Caki2 (cell line): ENCODE results near the gene BCR. TPM values are rescaled to one million over a fixed set of nuclear protein-coding genes. Genes with fewer than 3 reads are reported as not detected.

Source experiments
- DNase-seq: peaks from one replicate; pipeline ENCODE4 v3.0.0-alpha.2; 2015; ENCODE audit warnings: low read depth
- in situ Hi-C: cut with HindIII; loops from 2 replicates; pipeline ENCODE4 v1.10.0; 2016; ENCODE audit warnings: low sequenced_read_pairs, low pct_unique_long_range_greater_than_20kb, mixed read lengths
- total RNA-seq: library from RNA; depleted of rRNA; stranded (reverse); fragments of >200 nt; shearing (Covaris generic); gene quantifications from 2 replicates; pipeline ENCODE4 v1.2.3, GENCODE V29; 2014; ENCODE audit warnings: low replicate concordance

Gene BCR
- total RNA-seq, 1 experiment from 2014 or later, result 41.9 TPM

GRCh38 chr22:23166042-23166831 lies 14.1 kb upstream of the BCR start:
- in situ Hi-C loops, result no loop called here

GRCh38 chr22:23166841-23167616 lies 13.3 kb upstream of the BCR start:
- in situ Hi-C loops, result no loop called here
- DNase-seq, result no peak

More at GRCh38 chr22:23166042-23166831, 14.1 kb upstream of the BCR start:
- no peak for DNase-seq

- in situ Hi-C loops, result no loop called here
- no peak for DNase-seq
These were observed 11.8 kb upstream of the BCR start for GRCh38 chr22:23168391-23169042.

- DNase-seq, result no peak
- in situ Hi-C loops, result no loop called here
These were observed 11.3 kb upstream of the BCR start for GRCh38 chr22:23169043-23169406.

GRCh38 chr22:23175817-23176644 lies 4.3 kb upstream of the BCR start:
- in situ Hi-C loops, result no loop called here
- DNase-seq, result no peak

GRCh38 chr22:23176645-23177027 lies 3.7 kb upstream of the BCR start:
- in situ Hi-C loops, result no loop called here
- no peak for DNase-seq

GRCh38 chr22:23177197-23177596 lies 3.1 kb upstream of the BCR start:
- in situ Hi-C loops, result no loop called here
- DNase-seq, result no peak

- peak; percentile 40 for DNase-seq
- in situ Hi-C loops, result no loop called here
These were observed 1.6 kb upstream of the BCR start for GRCh38 chr22:23178512-23179254.

- DNase-seq, result peak; percentile 23
- in situ Hi-C loops, result no loop called here
These were observed 669 bp upstream of the BCR start for GRCh38 chr22:23179381-23180299.

- in situ Hi-C loops, result no loop called here
- DNase-seq, result peak; percentile 40
These were observed 798 bp downstream of the BCR start for GRCh38 chr22:23180893-23181720.

GRCh38 chr22:23181721-23182308 lies 1.5 kb downstream of the BCR start:
- no peak for DNase-seq
- in situ Hi-C loops, result no loop called here

- peak; percentile 78 for DNase-seq
- in situ Hi-C loops, result no loop called here
These were observed 2.2 kb downstream of the BCR start for GRCh38 chr22:23182309-23183060.

GRCh38 chr22:23183061-23183698 lies 2.9 kb downstream of the BCR start:
- no peak for DNase-seq
- in situ Hi-C loops, result no loop called here

- no peak for DNase-seq
- in situ Hi-C loops, result no loop called here
These were observed 3.9 kb downstream of the BCR start for GRCh38 chr22:23184100-23184763.
